Camera-type eye (tissue), 1 donor: Measurements from ENCODE around the gene OR5H15. TPM values are rescaled to one million over a fixed set of nuclear protein-coding genes. Genes with fewer than 3 reads are reported as not detected.

Experiments
- total RNA-seq: library from RNA; depleted of rRNA; stranded (reverse); fragments of >200 nt; gene quantifications from one replicate; pipeline ENCODE4 v1.2.3, GENCODE V29; 2014

Gene OR5H15
- not detected for total RNA-seq

DNA sequence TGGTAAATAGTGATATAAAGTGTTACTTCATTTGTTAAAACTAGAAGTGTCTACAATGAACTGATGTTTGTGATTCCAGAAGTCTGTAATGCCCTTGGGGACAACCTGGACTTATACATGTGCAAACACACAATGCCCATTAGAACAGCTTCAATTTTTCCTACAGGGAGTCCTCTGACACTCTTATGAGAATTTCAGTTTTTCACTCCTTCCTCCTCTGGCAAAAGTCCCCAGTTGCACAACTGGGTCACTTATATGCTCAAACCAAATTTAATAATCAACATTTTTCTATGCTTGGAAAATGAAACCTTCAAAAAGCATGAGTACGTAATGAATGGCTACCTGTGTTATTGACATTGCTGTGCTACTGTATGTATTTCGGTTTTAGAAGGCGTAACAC, at the start of gene OR5H15:
Gene OR5H15 (plus strand): TSS at position 301 of the 400 bp plus-strand sequence. CDS start 2,004 bp downstream, outside the sequence.

GRCh38 chr3:98130421-98130820, 36.1 kb upstream of the OR5H15 start, which contains the start of gene OR5H1:
Gene OR5H1 (plus strand): TSS chr3:98130721. CDS start chr3:98132698, 1,977 bp downstream.

DNA sequence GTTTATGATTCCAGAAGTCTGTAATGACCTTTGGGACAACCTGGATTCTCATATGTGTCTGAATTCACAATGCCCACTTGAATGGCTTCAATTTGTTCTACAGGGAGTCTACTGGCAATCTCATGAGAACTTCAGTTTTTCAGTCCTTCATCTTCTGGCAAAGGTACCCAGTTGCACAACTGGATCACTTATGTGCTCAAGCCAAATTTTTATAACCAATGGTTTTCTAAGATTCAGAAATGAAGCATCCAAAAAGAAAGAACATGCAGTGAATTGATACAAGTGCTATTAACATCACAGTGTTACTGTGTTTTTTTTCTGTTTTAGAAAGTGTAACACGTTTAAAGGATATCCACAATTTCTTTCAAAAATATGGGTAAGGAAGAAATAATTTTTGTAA, 19.3 kb upstream of the OR5H15 start, which contains the start of gene OR5H14:
Gene OR5H14 (plus strand): TSS at position 301 of the 400 bp plus-strand sequence. CDS start 1,907 bp downstream, outside the sequence.

Other genes starting within 250 kb of the OR5H15 start
- gene RIOX2, start 194.3 kb upstream of the OR5H15 start, total RNA-seq = 59.9 TPM
- gene GABRR3, start 131.4 kb upstream of the OR5H15 start, total RNA-seq = 25.8 TPM
- not detected for gene OR5AC2, start 79.5 kb upstream of the OR5H15 start, total RNA-seq
- gene OR5H1, start 36.0 kb upstream of the OR5H15 start, total RNA-seq = not detected
- gene OR5H14, start 19.2 kb upstream of the OR5H15 start, total RNA-seq = not detected
- not detected for gene OR5H6, start 97.5 kb downstream of the OR5H15 start, total RNA-seq
- gene OR5H2, start 115.8 kb downstream of the OR5H15 start, total RNA-seq = not detected
- gene OR5K4, start 187.2 kb downstream of the OR5H15 start, total RNA-seq = not detected
- not detected for gene OR5K3, start 224.0 kb downstream of the OR5H15 start, total RNA-seq